Keratinocyte (primary cell): Measurements from ENCODE around the gene CAPN2. TPM values are rescaled to one million over a fixed set of nuclear protein-coding genes. Genes with fewer than 3 reads are reported as not detected.

Source experiments
- DNase-seq: peaks from one replicate; pipeline ENCODE4 v3.0.0-alpha.2; 2011; ENCODE audit warnings: low read depth, missing footprints, low spot score
- FAIRE-seq: peaks from 2 replicates; lab custom pipeline; 2011; peaks lifted over from hg19 to GRCh38; lab: Jason Lieb, UNC
- H2AFZ ChIP-seq: 2 replicates; pipeline ENCODE4 v1.6.0; 2012; ENCODE audit warnings: low read length, control low read depth, inconsistent platforms; ENCODE audit not compliant: control insufficient read depth
- H3K27ac ChIP-seq: 2 replicates; pipeline ENCODE4 v1.5.1; 2011; ENCODE audit warnings: low read length; ENCODE audit not compliant: control insufficient read depth, insufficient read depth
- H3K27me3 ChIP-seq: 3 replicates; pipeline ENCODE4 v1.6.0; 2011; ENCODE audit warnings: low read length; ENCODE audit not compliant: control insufficient read depth, insufficient read depth; ENCODE audit errors: extremely low read depth
- H3K36me3 ChIP-seq, 2 experiments: 2 replicates in 1 of 2; 3 replicates in 1 of 2; pipeline ENCODE4 v1.5.1; 2011; ENCODE audit warnings: low read length in 2 of 2, mild to moderate bottlenecking in 1 of 2; ENCODE audit not compliant: control insufficient read depth in 2 of 2, insufficient read depth in 2 of 2; ENCODE audit errors: extremely low read depth in 1 of 2
- H3K4me1 ChIP-seq: 3 replicates; pipeline ENCODE4 v1.5.1; 2011; ENCODE audit warnings: low read length; ENCODE audit not compliant: control insufficient read depth, insufficient read depth; ENCODE audit errors: extremely low read depth
- H3K4me2 ChIP-seq: 3 replicates; pipeline ENCODE4 v1.6.0; 2011; ENCODE audit warnings: low read depth, low read length; ENCODE audit not compliant: control insufficient read depth, insufficient read depth; ENCODE audit errors: extremely low read depth
- H3K4me3 ChIP-seq, 3 experiments: fragments of 200-600 bp in 1 of 3; sonication (generic) in 1 of 3; 2 replicates in 2 of 3; 3 replicates in 1 of 3; pipeline ENCODE4 v1.5.1; 2011 to 2016; ENCODE audit warnings: low read length in 3 of 3, mild to moderate bottlenecking in 3 of 3, control low read depth in 2 of 3, inconsistent platforms in 1 of 3, low read depth in 1 of 3, mixed read lengths in 1 of 3, mixed run types in 1 of 3, moderate library complexity in 1 of 3; ENCODE audit not compliant: control insufficient read depth in 2 of 3, insufficient read depth in 2 of 3; ENCODE audit errors: extremely low read depth in 1 of 3
- H3K79me2 ChIP-seq: 2 replicates; pipeline ENCODE4 v1.6.0; 2012; ENCODE audit warnings: low read length; ENCODE audit not compliant: control insufficient read depth, insufficient read depth
- H3K9ac ChIP-seq: 3 replicates; pipeline ENCODE4 v1.6.0; 2011; ENCODE audit warnings: low read length; ENCODE audit not compliant: control insufficient read depth, insufficient read depth; ENCODE audit errors: extremely low read depth
- H3K9me1 ChIP-seq: 3 replicates; pipeline ENCODE4 v1.6.0; 2011; ENCODE audit warnings: low read length; ENCODE audit not compliant: control insufficient read depth, insufficient read depth; ENCODE audit errors: extremely low read depth
- H3K9me3 ChIP-seq: 2 replicates; pipeline ENCODE4 v1.5.1; 2012; ENCODE audit warnings: low read depth, low read length; ENCODE audit not compliant: control insufficient read depth
- H4K20me1 ChIP-seq: 3 replicates; pipeline ENCODE4 v1.6.0; 2011; ENCODE audit warnings: low read length; ENCODE audit not compliant: control insufficient read depth, insufficient read depth; ENCODE audit errors: extremely low read depth
- EZH2 ChIP-seq: IDR thresholded peaks from one replicate; pipeline ENCODE4 v1.6.1; 2012; ENCODE audit warnings: inconsistent platforms, mild to moderate bottlenecking, low read length, moderate library complexity
- dilution Hi-C: fragments of 300-500 bp; cut with MboI; formaldehyde crosslinking; loops from one replicate; pipeline ENCODE4 v1.7.0; 2020; ENCODE audit warnings: low sequenced_read_pairs; ENCODE audit not compliant: extremely low pct_ligation_motif_present
- polyA plus RNA-seq, 5 experiments: library from polyadenylated mRNA; depleted of rRNA in 3 of 5; stranded (reverse) in 3 of 5; stranded (forward) in 1 of 5; unstranded in 1 of 5; fragments of >200 nt; gene quantifications; 1 replicate in 1 of 5; 2 replicates in 3 of 5; 3 replicates in 1 of 5; pipeline versions ENCODE4 v1.2.1 to v1.2.3, GENCODE V29; 2011 to 2012; ENCODE audit warnings: missing spikeins in 2 of 5, low read depth in 1 of 5, low replicate concordance in 1 of 5
- TF ChIP-seq, protein P1 (sequence below), 3 experiments: IDR thresholded peaks in 1 of 3; conservative IDR thresholded peaks in 1 of 3; optimal IDR thresholded peaks in 1 of 3; 2 replicates in 2 of 3; 3 replicates in 1 of 3; pipeline versions ENCODE3 to v1.5.1; 2011; ENCODE audit warnings: low read length in 3 of 3, mild to moderate bottlenecking in 3 of 3, moderate library complexity in 2 of 3, control low read depth in 1 of 3, inconsistent platforms in 1 of 3; ENCODE audit not compliant: insufficient read depth in 2 of 3; ENCODE audit errors: extremely low read depth in 1 of 3

The CAPN2 gene
- polyA plus RNA-seq, 1 donor (not counting 4 experiments of a cell fraction or from before 2014, with no cell fraction given), result 366 TPM

DNA sequence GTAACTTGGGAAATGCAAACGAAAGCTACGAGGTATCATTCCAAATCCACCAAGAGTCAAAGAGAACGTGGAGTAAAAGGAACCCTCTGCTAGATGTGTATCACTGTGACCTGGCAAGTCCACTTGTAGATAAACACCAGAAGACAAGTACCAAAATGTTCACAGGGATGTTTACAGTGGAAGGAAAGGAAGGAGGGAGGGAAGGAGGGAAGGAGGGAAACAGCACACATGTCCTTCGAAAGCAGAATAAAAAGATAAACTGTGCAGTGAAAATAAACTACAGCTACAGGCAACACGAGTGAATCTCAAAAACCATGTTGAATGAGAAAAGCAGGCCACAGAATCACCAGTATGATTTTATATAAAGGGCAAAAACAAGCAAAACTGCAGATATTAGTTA is 73.5 kb downstream of the CAPN2 start:
- Histone ChIP-seq H3K27ac (no peak overlapping the region), H3K4me1 (no peaks in the 10 kb centered on the region), H3K4me3 (no peak overlapping the region)

DNA sequence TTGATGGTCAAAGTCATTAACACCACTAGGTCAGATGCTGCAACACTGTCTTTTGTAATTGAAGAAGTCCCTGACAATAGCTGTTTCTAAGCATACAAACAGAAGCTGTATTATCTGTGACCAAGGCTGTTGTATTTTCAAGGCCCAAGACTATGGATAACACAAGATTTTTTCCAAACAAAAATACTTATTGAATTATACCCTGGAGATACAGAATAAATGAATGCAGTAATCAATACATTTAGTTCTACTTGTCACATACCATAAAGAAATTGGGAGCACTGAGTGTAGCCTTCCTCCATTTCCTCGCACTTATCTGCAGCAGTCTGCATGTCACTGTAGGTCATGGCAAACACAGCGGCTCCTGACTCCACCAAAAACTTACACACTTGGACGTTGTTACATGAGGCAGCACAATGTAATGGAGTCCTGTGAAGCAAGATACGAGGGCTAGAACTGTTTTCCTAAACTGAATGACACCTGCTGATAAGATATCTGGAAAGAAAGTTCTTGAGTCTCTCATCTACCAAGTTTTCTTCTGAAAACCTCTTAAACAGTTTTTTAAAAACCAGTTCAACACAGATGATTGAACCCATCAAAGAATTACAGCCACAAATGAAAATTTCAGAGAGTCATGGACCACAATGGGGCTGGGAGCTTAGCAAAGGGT is 76.5 kb downstream of the CAPN2 start:
- dilution Hi-C loops, result no loop called here
- H3K4me2 ChIP-seq, result no peak overlapping the region
- H4K20me1 ChIP-seq, result no peaks in the 10 kb centered on the region
- DNase-seq (no peak), FAIRE-seq (no peak)
- H3K9ac ChIP-seq, result no peak overlapping the region
- peaks cover 5 to 9% of the 10 kb centered on the region in 2 experiments for H3K36me3 ChIP-seq
- no peaks in the 10 kb centered on the region for H3K4me1 ChIP-seq
- no peaks in the 10 kb centered on the region for H3K9me3 ChIP-seq
- no peak overlapping the region for H2AFZ ChIP-seq
- no peaks in the 10 kb centered on the region for H3K9me1 ChIP-seq
- no peak for TF ChIP-seq EZH2
- TF ChIP-seq, protein P1, sequence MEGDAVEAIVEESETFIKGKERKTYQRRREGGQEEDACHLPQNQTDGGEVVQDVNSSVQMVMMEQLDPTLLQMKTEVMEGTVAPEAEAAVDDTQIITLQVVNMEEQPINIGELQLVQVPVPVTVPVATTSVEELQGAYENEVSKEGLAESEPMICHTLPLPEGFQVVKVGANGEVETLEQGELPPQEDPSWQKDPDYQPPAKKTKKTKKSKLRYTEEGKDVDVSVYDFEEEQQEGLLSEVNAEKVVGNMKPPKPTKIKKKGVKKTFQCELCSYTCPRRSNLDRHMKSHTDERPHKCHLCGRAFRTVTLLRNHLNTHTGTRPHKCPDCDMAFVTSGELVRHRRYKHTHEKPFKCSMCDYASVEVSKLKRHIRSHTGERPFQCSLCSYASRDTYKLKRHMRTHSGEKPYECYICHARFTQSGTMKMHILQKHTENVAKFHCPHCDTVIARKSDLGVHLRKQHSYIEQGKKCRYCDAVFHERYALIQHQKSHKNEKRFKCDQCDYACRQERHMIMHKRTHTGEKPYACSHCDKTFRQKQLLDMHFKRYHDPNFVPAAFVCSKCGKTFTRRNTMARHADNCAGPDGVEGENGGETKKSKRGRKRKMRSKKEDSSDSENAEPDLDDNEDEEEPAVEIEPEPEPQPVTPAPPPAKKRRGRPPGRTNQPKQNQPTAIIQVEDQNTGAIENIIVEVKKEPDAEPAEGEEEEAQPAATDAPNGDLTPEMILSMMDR (optimal IDR thresholded peaks at IDR 0.05 in 1 of 3, IDR thresholded peaks at IDR 0.05 in 1 of 3, conservative IDR thresholded peaks at IDR 0.05 in 1 of 3; ENCODE audit: extremely low read depth in 1 of 3, insufficient read depth in 2 of 3, low read length in 3 of 3), result no peak
- no peak overlapping the region for H3K27ac ChIP-seq
- H3K79me2 ChIP-seq, result no peaks in the 10 kb centered on the region
- H3K4me3 ChIP-seq, result no peak overlapping the region
- no peaks in the 10 kb centered on the region for H3K27me3 ChIP-seq

More for the DNA sequence above, 73.5 kb downstream of the CAPN2 start:
- no peaks in the 10 kb centered on the region for H3K27me3 ChIP-seq
- H3K9ac ChIP-seq, result no peak overlapping the region
- H3K9me3 ChIP-seq, result no peaks in the 10 kb centered on the region
- DNase-seq, result no peak
- H3K9me1 ChIP-seq, result no peaks in the 10 kb centered on the region
- no peaks in the 10 kb centered on the region for H4K20me1 ChIP-seq
- H3K79me2 ChIP-seq, result no peaks in the 10 kb centered on the region
- dilution Hi-C loops, result no loop called here
- FAIRE-seq, result no peak
- H3K4me2 ChIP-seq, result no peak overlapping the region
- peaks cover 7 to 12% of the 10 kb centered on the region in 2 experiments for H3K36me3 ChIP-seq
- no peak for TF ChIP-seq EZH2
- TF ChIP-seq, protein P1 (optimal IDR thresholded peaks at IDR 0.05 in 1 of 3, IDR thresholded peaks at IDR 0.05 in 1 of 3, conservative IDR thresholded peaks at IDR 0.05 in 1 of 3; ENCODE audit: extremely low read depth in 1 of 3, insufficient read depth in 2 of 3, low read length in 3 of 3), result no peak
- H2AFZ ChIP-seq, result no peak overlapping the region
